Glutamatergic neuron (in vitro differentiated cells): ENCODE measurements around the gene MFSD12. TPM values are rescaled to one million over a fixed set of nuclear protein-coding genes. Genes with fewer than 3 reads are reported as not detected.

Experiments
- DNase-seq: peaks from one replicate; pipeline ENCODE4 v3.0.0; 2022
- H3K27ac Mint-ChIP-seq: one replicate; pipeline ENCODE4 v1.8.0; 2020; ENCODE audit warnings: mild to moderate bottlenecking, mixed read lengths, inconsistent platforms; ENCODE audit not compliant: unreplicated experiment
- H3K27me3 Mint-ChIP-seq: one replicate; pipeline ENCODE4 v1.8.0; 2020; ENCODE audit warnings: mild to moderate bottlenecking, moderate library complexity, mixed read lengths, inconsistent platforms; ENCODE audit not compliant: unreplicated experiment
- H3K36me3 Mint-ChIP-seq: one replicate; pipeline ENCODE4 v1.8.0; 2020; ENCODE audit warnings: mild to moderate bottlenecking, mixed read lengths, inconsistent platforms; ENCODE audit not compliant: unreplicated experiment
- H3K4me1 Mint-ChIP-seq: one replicate; pipeline ENCODE4 v1.8.0; 2020; ENCODE audit warnings: mild to moderate bottlenecking, low read depth, mixed read lengths, inconsistent platforms; ENCODE audit not compliant: unreplicated experiment
- H3K4me3 Mint-ChIP-seq: one replicate; pipeline ENCODE4 v1.8.0; 2020; ENCODE audit warnings: mild to moderate bottlenecking, mixed read lengths, inconsistent platforms; ENCODE audit not compliant: unreplicated experiment
- H3K9me3 Mint-ChIP-seq: one replicate; pipeline ENCODE4 v1.8.0; 2020; ENCODE audit warnings: mild to moderate bottlenecking, moderate library complexity, mixed read lengths, inconsistent platforms; ENCODE audit not compliant: unreplicated experiment
- CTCF ChIP-seq: fragments of 200-600 bp; sonication (generic); IDR thresholded peaks from one replicate; pipeline ENCODE4 v1.5.0; 2021; ENCODE audit not compliant: partially characterized antibody, unreplicated experiment
- total RNA-seq: library from RNA; stranded (reverse); fragmentation: NEBNext Ultra II Directional; extraction: Animal tissue kit (Norgen Biotek cat#: 25700); gene quantifications from one replicate; pipeline ENCODE4 v1.2.1, GENCODE V29; 2021; ENCODE audit not compliant: unreplicated experiment

Gene MFSD12
- total RNA-seq, 1 donor from 2014 or later = 134 TPM

GRCh38 chr19:3554254-3555083 is 2.9 kb downstream of the MFSD12 start:
- Mint-ChIP-seq H3K36me3 (no peaks in the 10 kb centered on the region), H3K4me1 (peaks cover 10% of the 10 kb centered on the region), H3K27me3 (peaks cover 14% of the 10 kb centered on the region), H3K9me3 (peaks cover 5% of the 10 kb centered on the region), H3K27ac (no peak overlapping the region), H3K4me3 (no peak overlapping the region)
- DNase-seq = no peak
- TF ChIP-seq CTCF = no peak

- Mint-ChIP-seq H3K36me3 (no peaks in the 10 kb centered on the region), H3K4me1 (peaks cover 9% of the 10 kb centered on the region), H3K27me3 (peaks cover 10% of the 10 kb centered on the region), H3K4me3 (no peak overlapping the region), H3K9me3 (peaks cover 3% of the 10 kb centered on the region), H3K27ac (no peak overlapping the region)
- DNase-seq = no peak
- no peak for TF ChIP-seq CTCF
These were observed 5.6 kb downstream of the MFSD12 start for GRCh38 chr19:3551792-3552095.

- H3K4me1 Mint-ChIP-seq = peaks cover 4% of the 10 kb centered on the region
- no peak overlapping the region for H3K27ac Mint-ChIP-seq
These were observed 6.2 kb downstream of the MFSD12 start for GRCh38 chr19:3550947-3551791.

GRCh38 chr19:3549816-3550215 is 7.6 kb downstream of the MFSD12 start:
- no peak overlapping the region for H3K4me3 Mint-ChIP-seq
- no peak overlapping the region for H3K27ac Mint-ChIP-seq
- H3K4me1 Mint-ChIP-seq = peaks cover 2% of the 10 kb centered on the region
- no peak for DNase-seq
- H3K27me3 Mint-ChIP-seq = peaks cover 3% of the 10 kb centered on the region
- H3K9me3 Mint-ChIP-seq = peaks cover 8% of the 10 kb centered on the region
- no peaks in the 10 kb centered on the region for H3K36me3 Mint-ChIP-seq
- no peak for TF ChIP-seq CTCF

More at GRCh38 chr19:3550947-3551791, 6.2 kb downstream of the MFSD12 start:
- no peak for TF ChIP-seq CTCF
- Mint-ChIP-seq H3K9me3 (peaks cover 3% of the 10 kb centered on the region), H3K4me3 (no peak overlapping the region), H3K27me3 (peaks cover 5% of the 10 kb centered on the region), H3K36me3 (no peaks in the 10 kb centered on the region)
- no peak for DNase-seq

GRCh38 chr19:3548606-3549005 is 8.8 kb downstream of the MFSD12 start:
- DNase-seq = no peak
- Mint-ChIP-seq H3K4me1 (peaks cover 2% of the 10 kb centered on the region), H3K27ac (no peak overlapping the region), H3K4me3 (no peak overlapping the region), H3K9me3 (peaks cover 8% of the 10 kb centered on the region), H3K36me3 (no peaks in the 10 kb centered on the region), H3K27me3 (peaks cover 3% of the 10 kb centered on the region)
- no peak for TF ChIP-seq CTCF
